A673 (cell line): ENCODE measurements around the gene DPP7. TPM values are rescaled to one million over a fixed set of nuclear protein-coding genes. Genes with fewer than 3 reads are reported as not detected.

ENCODE experiments used
- BruUV-seq: library from RNA; stranded (reverse); fragments of 400-500 nt; replicated peaks from 2 replicates; lab custom pipeline; 2021; lab: Mats Ljungman, UMichigan
- CTCF ChIA-PET: fragments of 300-600 bp; sonication (Branson Sonifier 250); formaldehyde crosslinking; loops from one replicate; lab custom pipeline; 2022; ENCODE audit warnings: antibody characterized with exemption; lab: Charles Lee
- POLR2A ChIA-PET: fragments of 300-600 bp; sonication (Branson Sonifier 250); formaldehyde crosslinking; loops from one replicate; lab custom pipeline; 2022; ENCODE audit warnings: antibody characterized with exemption; ENCODE audit not compliant: low non-redundant PET; lab: Charles Lee
- DNase-seq: peaks from one replicate; pipeline ENCODE4 v3.0.0-alpha.2; 2015; ENCODE audit warnings: low spot score
- H3K27ac ChIP-seq: fragments of 200-600 bp; sonication (generic); 2 replicates; pipeline ENCODE4 v1.5.1; 2016; ENCODE audit warnings: mixed run types, low read depth, mild to moderate bottlenecking, mixed read lengths, antibody characterized with exemption, low read length; ENCODE audit not compliant: poor library complexity, severe bottlenecking
- H3K27me3 ChIP-seq: fragments of 200-600 bp; sonication (generic); replicated peaks from 2 replicates; pipeline ENCODE4 v1.6.1; 2017; ENCODE audit warnings: mixed run types, low read depth, mild to moderate bottlenecking, mixed read lengths, antibody characterized with exemption, low read length; ENCODE audit not compliant: insufficient read depth, poor library complexity
- H3K36me3 ChIP-seq: fragments of 200-600 bp; sonication (generic); 2 replicates; pipeline ENCODE4 v1.6.1; 2016; ENCODE audit warnings: mixed run types, mild to moderate bottlenecking, mixed read lengths, antibody characterized with exemption, low read length; ENCODE audit not compliant: insufficient read depth, poor library complexity, severe bottlenecking
- H3K4me1 ChIP-seq: fragments of 200-600 bp; sonication (generic); 2 replicates; pipeline ENCODE4 v1.6.1; 2017; ENCODE audit warnings: mixed run types, mild to moderate bottlenecking, mixed read lengths, antibody characterized with exemption, low read length; ENCODE audit not compliant: insufficient read depth, poor library complexity, severe bottlenecking
- H3K4me3 ChIP-seq: fragments of 200-600 bp; sonication (generic); 2 replicates; pipeline ENCODE4 v1.5.1; 2016; ENCODE audit warnings: low read depth, mixed run types, mild to moderate bottlenecking, mixed read lengths, low read length; ENCODE audit not compliant: poor library complexity, severe bottlenecking
- H3K9me3 ChIP-seq: fragments of 200-600 bp; sonication (generic); 2 replicates; pipeline ENCODE4 v1.6.1; 2016; ENCODE audit warnings: mixed run types, low read depth, mild to moderate bottlenecking, mixed read lengths, antibody characterized with exemption, low read length; ENCODE audit not compliant: poor library complexity, severe bottlenecking
- CTCF ChIP-seq: fragments of 300-800, 200-600 bp; sonication (generic); conservative IDR thresholded peaks from 2 replicates; pipeline ENCODE4 v1.5.1; 2017; ENCODE audit warnings: low read depth, mild to moderate bottlenecking, antibody characterized with exemption, low read length, moderate library complexity, mixed read lengths
- EZH2 ChIP-seq: fragments of 200-600 bp; sonication (generic); IDR thresholded peaks from 2 replicates; pipeline ENCODE4 v1.6.1; 2017; ENCODE audit warnings: borderline replicate concordance, low read depth, mild to moderate bottlenecking, mixed read lengths, antibody characterized with exemption, low read length; ENCODE audit not compliant: poor library complexity, severe bottlenecking
- intact Hi-C: fragments of 100-400 bp; cut with micrococcal nuclease; formaldehyde crosslinking; loops from one replicate; pipeline ENCODE4 v1.10.0; 2022; ENCODE audit not compliant: unreplicated experiment
- total RNA-seq: library from RNA; stranded (reverse); gene quantifications from 2 replicates; pipeline ENCODE4 v1.2.3, GENCODE V29; 2021

The DPP7 gene
- total RNA-seq, 1 experiment from 2014 or later: 120 TPM

GRCh38 chr9:137150617-137151457, 36.3 kb upstream of the DPP7 start:
- peaks cover 5% of the 10 kb centered on the region for H3K4me1 ChIP-seq
- intact Hi-C loops: no loop called here
- TF ChIP-seq CTCF: no peak
- no peak for TF ChIP-seq EZH2
- no peak overlapping the region for H3K27ac ChIP-seq
- peak; percentile 76 for DNase-seq
- H3K4me3 ChIP-seq: no peak overlapping the region
- no peaks in the 10 kb centered on the region for H3K36me3 ChIP-seq
- POLR2A ChIA-PET: interaction anchor here (0.6 to 0.7 kb wide), 2 partner anchors 19 to 24 kb away, joined by 7 to 9 read pairs; no protein-coding TSS in a partner anchor
- no TSS peak for BruUV-seq
- H3K27me3 ChIP-seq: peaks cover 3% of the 10 kb centered on the region
- CTCF ChIA-PET: interaction anchor here (0.6 to 1.5 kb wide), 4 partner anchors 22 to 296 kb away, joined by 3 to 15 read pairs (median 6); no protein-coding TSS in a partner anchor
- no peaks in the 10 kb centered on the region for H3K9me3 ChIP-seq

- no peaks in the 10 kb centered on the region for H3K9me3 ChIP-seq
- DNase-seq: no peak
- no peaks in the 10 kb centered on the region for H3K36me3 ChIP-seq
- ChIA-PET POLR2A (interaction anchor here (0.7 kb wide), 1 partner anchor 24 kb away, joined by 7 read pairs; no protein-coding TSS in a partner anchor), CTCF (interaction anchor here (0.6 to 1.5 kb wide), 2 partner anchors 87 to 297 kb away, joined by 3 to 9 read pairs; no protein-coding TSS in a partner anchor)
- TF ChIP-seq CTCF (no peak), EZH2 (no peak)
- intact Hi-C loops: no loop called here
- H3K4me3 ChIP-seq: no peak overlapping the region
- peaks cover 5% of the 10 kb centered on the region for H3K27me3 ChIP-seq
- no TSS peak for BruUV-seq
- H3K4me1 ChIP-seq: peaks cover 5% of the 10 kb centered on the region
- no peak overlapping the region for H3K27ac ChIP-seq
Observed at GRCh38 chr9:137149942-137150616, 35.5 kb upstream of the DPP7 start.

GRCh38 chr9:137149363-137149762, 34.8 kb upstream of the DPP7 start:
- Histone ChIP-seq H3K36me3 (no peaks in the 10 kb centered on the region), H3K27me3 (peaks cover 5% of the 10 kb centered on the region), H3K4me3 (no peak overlapping the region), H3K27ac (no peak overlapping the region), H3K9me3 (no peaks in the 10 kb centered on the region), H3K4me1 (peaks cover 5% of the 10 kb centered on the region)
- ChIA-PET POLR2A (no interaction called here), CTCF (no interaction called here)
- BruUV-seq: no TSS peak
- no peak for TF ChIP-seq CTCF
- no peak for TF ChIP-seq EZH2
- intact Hi-C loops: no loop called here
- DNase-seq: no peak
